ENCODE measurements around the gene ZNF253.
A peak's percentile ranks its signal among the peaks of the same experiment; 100 is the strongest.
"Not testable (repeated sequence)": the region's sequence is repeated elsewhere in the genome, so short reads cannot be mapped to it uniquely, and the experiment has no call there.

ZNF253 gene

GRCh38 chr19:19865750-19866610, at the start of gene ZNF253:
ZNF253 (plus strand) TSS chr19:19865882; CDS start chr19:19865997, 115 bp downstream.
- DNase-seq (ENCODE audit: low read depth), result peak; percentile 84

GRCh38 chr19:19816679-19817078, 49.0 kb upstream of the ZNF253 start:
- DNase-seq (ENCODE audit: low read depth), result no peak

GRCh38 chr19:19817357-19817756, 48.3 kb upstream of the ZNF253 start:
- DNase-seq (ENCODE audit: low read depth), result no peak

- DNase-seq (ENCODE audit: low read depth), result no peak
Measured at GRCh38 chr19:19820774-19821320, 44.8 kb upstream of the ZNF253 start.

- peak; percentile 34 for DNase-seq (ENCODE audit: low read depth)
Measured at GRCh38 chr19:19821366-19821951, 44.2 kb upstream of the ZNF253 start, which contains the start of gene ZNF506. ZNF506 (minus strand) TSS chr19:19821750; CDS start chr19:19821603, 147 bp downstream.

- not testable (repeated sequence) for DNase-seq (ENCODE audit: low read depth)
Measured at GRCh38 chr19:19821976-19822375, 43.7 kb upstream of the ZNF253 start.

GRCh38 chr19:19823916-19824315, 41.8 kb upstream of the ZNF253 start:
- no peak for DNase-seq (ENCODE audit: low read depth)

- DNase-seq (ENCODE audit: low read depth), result no peak
Measured at GRCh38 chr19:19826875-19827274, 38.8 kb upstream of the ZNF253 start.

- no peak for DNase-seq (ENCODE audit: low read depth)
Measured at GRCh38 chr19:19835560-19836038, 30.1 kb upstream of the ZNF253 start.

GRCh38 chr19:19847781-19848180, 17.9 kb upstream of the ZNF253 start:
- DNase-seq (ENCODE audit: low read depth), result no peak

GRCh38 chr19:19849056-19849455, 16.6 kb upstream of the ZNF253 start:
- DNase-seq (ENCODE audit: low read depth), result no peak

- DNase-seq (ENCODE audit: low read depth), result not testable (repeated sequence)
Measured at GRCh38 chr19:19851740-19852139, 13.9 kb upstream of the ZNF253 start.

- DNase-seq (ENCODE audit: low read depth), result no peak
Measured at GRCh38 chr19:19858751-19859150, 6.9 kb upstream of the ZNF253 start.

- no peak for DNase-seq (ENCODE audit: low read depth)
Measured at GRCh38 chr19:19860756-19861390, 4.8 kb upstream of the ZNF253 start.

GRCh38 chr19:19866611-19867248, 1.0 kb downstream of the ZNF253 start:
- DNase-seq (ENCODE audit: low read depth), result no peak

GRCh38 chr19:19870086-19870485, 4.4 kb downstream of the ZNF253 start:
- DNase-seq (ENCODE audit: low read depth), result not testable (repeated sequence)

- no peak for DNase-seq (ENCODE audit: low read depth)
Measured at GRCh38 chr19:19871932-19872331, 6.2 kb downstream of the ZNF253 start.

- DNase-seq (ENCODE audit: low read depth), result no peak
Measured at GRCh38 chr19:19873381-19873780, 7.7 kb downstream of the ZNF253 start.

GRCh38 chr19:19877724-19878123, 12.0 kb downstream of the ZNF253 start:
- no peak for DNase-seq (ENCODE audit: low read depth)

- DNase-seq (ENCODE audit: low read depth), result no peak
Measured at GRCh38 chr19:19884583-19884982, 18.9 kb downstream of the ZNF253 start.

- not testable (repeated sequence) for DNase-seq (ENCODE audit: low read depth)
Measured at GRCh38 chr19:19892055-19892941, 26.6 kb downstream of the ZNF253 start.

All from HS-5 (cell line).